ENCODE results near the gene BMP7.

The BMP7 gene

GRCh38 chr20:57266291-57267157, at the start of gene BMP7:
Gene BMP7, minus strand, starts transcription at chr20:57266641. Its CDS starts 519 bp downstream, at chr20:57266122.
- FAIRE-seq: no peak

- no peak for FAIRE-seq
Observed at GRCh38 chr20:57315976-57316480, 49.6 kb upstream of the BMP7 start.

- FAIRE-seq: no peak
Observed at GRCh38 chr20:57315083-57315975, 48.9 kb upstream of the BMP7 start.

- no peak for FAIRE-seq
Observed at GRCh38 chr20:57313951-57314350, 47.5 kb upstream of the BMP7 start.

GRCh38 chr20:57313230-57313629, 46.8 kb upstream of the BMP7 start:
- no peak for FAIRE-seq

- no peak for FAIRE-seq
Observed at GRCh38 chr20:57312138-57312537, 45.7 kb upstream of the BMP7 start.

GRCh38 chr20:57310821-57311514, 44.5 kb upstream of the BMP7 start:
- FAIRE-seq: no peak

- FAIRE-seq: no peak
Observed at GRCh38 chr20:57309544-57310115, 43.2 kb upstream of the BMP7 start.

GRCh38 chr20:57308451-57309271, 42.2 kb upstream of the BMP7 start:
- FAIRE-seq: no peak

GRCh38 chr20:57306747-57307146, 40.3 kb upstream of the BMP7 start:
- no peak for FAIRE-seq

GRCh38 chr20:57301026-57301425, 34.6 kb upstream of the BMP7 start:
- FAIRE-seq: no peak

- FAIRE-seq: no peak
Observed at GRCh38 chr20:57298457-57298856, 32.0 kb upstream of the BMP7 start.

- FAIRE-seq: no peak
Observed at GRCh38 chr20:57294550-57294949, 28.1 kb upstream of the BMP7 start.

- no peak for FAIRE-seq
Observed at GRCh38 chr20:57293995-57294394, 27.6 kb upstream of the BMP7 start.

GRCh38 chr20:57292611-57293010, 26.2 kb upstream of the BMP7 start:
- no peak for FAIRE-seq

- no peak for FAIRE-seq
Observed at GRCh38 chr20:57291694-57292093, 25.3 kb upstream of the BMP7 start.

- FAIRE-seq: no peak
Observed at GRCh38 chr20:57291003-57291402, 24.6 kb upstream of the BMP7 start.

GRCh38 chr20:57290178-57290484, 23.7 kb upstream of the BMP7 start:
- FAIRE-seq: no peak

- no peak for FAIRE-seq
Observed at GRCh38 chr20:57289391-57290177, 23.1 kb upstream of the BMP7 start.

GRCh38 chr20:57288651-57289277, 22.3 kb upstream of the BMP7 start:
- FAIRE-seq: no peak

All from colon (tissue), 2 donors.